ENCODE data around the gene BOD1. TPM values are rescaled to one million over a fixed set of nuclear protein-coding genes. Genes with fewer than 3 reads are reported as not detected.

Gene BOD1
- total RNA-seq, 4 donors from 2014 or later, result 47.6 to 78.8 (median 62.5) TPM

- no peak for TF ChIP-seq CTCF (IDR thresholded peaks at IDR 0.05; ENCODE audit: low read depth)
Measured at GRCh38 chr5:173595841-173596240, 20.6 kb downstream of the BOD1 start.

- TF ChIP-seq CTCF (IDR thresholded peaks at IDR 0.05; ENCODE audit: low read depth), result no peak
Measured at GRCh38 chr5:173594061-173594460, 22.4 kb downstream of the BOD1 start.

GRCh38 chr5:173592050-173592669 is 24.3 kb downstream of the BOD1 start:
- TF ChIP-seq CTCF (IDR thresholded peaks at IDR 0.05; ENCODE audit: low read depth), result no peak

- no peak for TF ChIP-seq CTCF (IDR thresholded peaks at IDR 0.05; ENCODE audit: low read depth)
Measured at GRCh38 chr5:173591056-173591514, 25.4 kb downstream of the BOD1 start.

GRCh38 chr5:173590436-173591055 is 25.9 kb downstream of the BOD1 start:
- TF ChIP-seq CTCF (IDR thresholded peaks at IDR 0.05; ENCODE audit: low read depth), result no peak

GRCh38 chr5:173583346-173583745 is 33.1 kb downstream of the BOD1 start:
- no peak for TF ChIP-seq CTCF (IDR thresholded peaks at IDR 0.05; ENCODE audit: low read depth)

- TF ChIP-seq CTCF (IDR thresholded peaks at IDR 0.05; ENCODE audit: low read depth), result no peak
Measured at GRCh38 chr5:173582216-173583111, 34.0 kb downstream of the BOD1 start.
